ENCODE results near the gene ZNF716.
"Not testable (repeated sequence)": the region's sequence is repeated elsewhere in the genome, so short reads cannot be mapped to it uniquely, and the experiment has no call there.

The ZNF716 gene

GRCh38 chr7:57426629-57427003 lies 23.4 kb upstream of the ZNF716 start:
- no peak for DNase-seq (ENCODE audit: low read depth)
- TF ChIP-seq CTCF (IDR thresholded peaks at IDR 0.05; ENCODE audit: low read depth, low read length, missing control alignments), result no peak
- no peak overlapping the region for H3K4me3 ChIP-seq (ENCODE audit: low read depth, low read length)

- no peak for TF ChIP-seq CTCF (IDR thresholded peaks at IDR 0.05; ENCODE audit: low read depth, low read length, missing control alignments)
- no peak overlapping the region for H3K4me3 ChIP-seq (ENCODE audit: low read depth, low read length)
- DNase-seq (ENCODE audit: low read depth), result no peak
Observed at GRCh38 chr7:57427146-57427545, 22.8 kb upstream of the ZNF716 start.

- DNase-seq (ENCODE audit: low read depth), result no peak
- no peak overlapping the region for H3K4me3 ChIP-seq (ENCODE audit: low read depth, low read length)
- no peak for TF ChIP-seq CTCF (IDR thresholded peaks at IDR 0.05; ENCODE audit: low read depth, low read length, missing control alignments)
Observed at GRCh38 chr7:57427594-57427993, 22.4 kb upstream of the ZNF716 start.

- H3K4me3 ChIP-seq (ENCODE audit: low read depth, low read length), result no peak overlapping the region
- TF ChIP-seq CTCF (IDR thresholded peaks at IDR 0.05; ENCODE audit: low read depth, low read length, missing control alignments), result no peak
- DNase-seq (ENCODE audit: low read depth), result no peak
Observed at GRCh38 chr7:57432583-57432982, 17.4 kb upstream of the ZNF716 start.

GRCh38 chr7:57437581-57437980 lies 12.4 kb upstream of the ZNF716 start:
- no peak for TF ChIP-seq CTCF (IDR thresholded peaks at IDR 0.05; ENCODE audit: low read depth, low read length, missing control alignments)
- no peak for DNase-seq (ENCODE audit: low read depth)
- no peak overlapping the region for H3K4me3 ChIP-seq (ENCODE audit: low read depth, low read length)

GRCh38 chr7:57438244-57438643 lies 11.7 kb upstream of the ZNF716 start:
- DNase-seq (ENCODE audit: low read depth), result no peak
- TF ChIP-seq CTCF (IDR thresholded peaks at IDR 0.05; ENCODE audit: low read depth, low read length, missing control alignments), result no peak
- no peak overlapping the region for H3K4me3 ChIP-seq (ENCODE audit: low read depth, low read length)

GRCh38 chr7:57443567-57443966 lies 6.4 kb upstream of the ZNF716 start:
- DNase-seq (ENCODE audit: low read depth), result no peak
- TF ChIP-seq CTCF (IDR thresholded peaks at IDR 0.05; ENCODE audit: low read depth, low read length, missing control alignments), result no peak
- no peak overlapping the region for H3K4me3 ChIP-seq (ENCODE audit: low read depth, low read length)

- not testable (repeated sequence) for H3K4me3 ChIP-seq (ENCODE audit: low read depth, low read length)
Observed at GRCh38 chr7:57469186-57469828, 19.3 kb downstream of the ZNF716 start.

GRCh38 chr7:57480304-57480703 lies 30.3 kb downstream of the ZNF716 start:
- H3K4me3 ChIP-seq (ENCODE audit: low read depth, low read length); DNase-seq (ENCODE audit: low read depth): not testable (repeated sequence)

More at GRCh38 chr7:57469186-57469828, 19.3 kb downstream of the ZNF716 start:
- not testable (repeated sequence) for DNase-seq (ENCODE audit: low read depth)

- not testable (repeated sequence) for H3K4me3 ChIP-seq (ENCODE audit: low read depth, low read length); DNase-seq (ENCODE audit: low read depth)
Observed at GRCh38 chr7:57485022-57485421, 35.0 kb downstream of the ZNF716 start.

Data from GM12864 (cell line).